HG03378 (cell line): ENCODE measurements around the gene TTLL5.

ENCODE experiments used
- ATAC-seq: cut with Tn5 transposase; IDR thresholded peaks from one replicate; pipeline ENCODE4 v1.9.1; 2021; ENCODE audit warnings: mild to moderate bottlenecking, moderate library complexity; ENCODE audit not compliant: unreplicated experiment

TTLL5 gene

GRCh38 chr14:75860561-75861160, 199.6 kb downstream of the TTLL5 start:
- no peak for ATAC-seq

DNA sequence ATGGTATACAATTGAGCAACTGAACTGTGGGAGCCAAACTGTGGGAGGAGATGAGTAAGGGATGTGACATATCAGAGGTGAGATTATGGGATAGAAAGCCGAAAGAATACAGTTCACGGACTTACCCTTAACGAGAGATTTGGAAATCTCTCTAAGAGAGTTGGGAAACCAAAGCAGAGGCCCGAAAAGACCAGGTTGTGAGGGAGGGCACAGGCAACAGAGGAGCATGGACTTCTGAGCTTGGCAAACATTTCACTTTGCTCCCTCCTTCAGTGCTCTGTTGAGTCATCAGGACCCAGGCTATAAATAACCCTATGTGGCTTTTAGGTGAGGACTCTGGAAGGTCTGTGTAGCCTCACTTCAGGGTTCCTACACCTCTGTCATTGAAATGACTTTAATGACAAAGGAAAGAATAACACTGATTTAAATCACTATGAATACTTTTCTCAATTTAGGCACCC, 200.1 kb downstream of the TTLL5 start:
- no peak for ATAC-seq

- ATAC-seq = no peak
Observed at GRCh38 chr14:75863221-75863620, 202.2 kb downstream of the TTLL5 start.

DNA sequence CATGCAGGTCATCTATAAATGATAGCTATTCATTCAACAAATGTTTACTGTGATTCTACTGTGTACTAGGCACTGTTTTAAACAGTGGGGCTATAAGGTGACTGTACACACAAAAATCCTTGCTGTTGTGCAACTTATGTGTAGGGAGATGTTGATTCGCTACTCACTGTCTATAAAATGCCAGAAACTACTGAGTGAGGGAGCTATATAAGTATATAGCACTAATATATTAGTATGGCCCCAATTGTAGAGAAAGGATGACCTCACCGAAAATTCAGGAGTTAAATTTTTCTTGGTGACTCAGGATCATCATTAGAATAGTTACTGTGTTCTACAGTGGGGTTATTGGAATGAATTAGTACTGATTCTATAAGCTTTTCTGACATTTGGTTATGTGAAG, 203.3 kb downstream of the TTLL5 start:
- no peak for ATAC-seq

DNA sequence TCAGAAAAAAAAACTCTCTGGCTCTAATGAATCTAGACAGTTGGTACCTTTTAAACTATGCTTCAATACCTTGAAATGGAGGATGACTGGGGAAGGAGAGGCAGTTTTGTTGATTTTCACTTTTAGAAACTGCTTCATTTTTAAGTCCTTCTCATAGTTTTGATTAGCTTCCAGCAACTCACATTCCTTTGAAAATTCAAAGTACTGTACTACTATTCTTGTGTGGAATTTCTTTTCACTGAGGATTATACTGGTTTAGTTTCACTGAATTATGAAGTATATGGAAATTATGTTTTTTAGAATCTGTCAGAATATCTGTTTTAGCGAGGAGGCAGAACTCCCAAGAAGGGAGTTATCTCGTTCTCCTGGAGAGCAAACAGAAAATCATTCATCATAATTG, 204.5 kb downstream of the TTLL5 start:
- ATAC-seq = no peak

DNA sequence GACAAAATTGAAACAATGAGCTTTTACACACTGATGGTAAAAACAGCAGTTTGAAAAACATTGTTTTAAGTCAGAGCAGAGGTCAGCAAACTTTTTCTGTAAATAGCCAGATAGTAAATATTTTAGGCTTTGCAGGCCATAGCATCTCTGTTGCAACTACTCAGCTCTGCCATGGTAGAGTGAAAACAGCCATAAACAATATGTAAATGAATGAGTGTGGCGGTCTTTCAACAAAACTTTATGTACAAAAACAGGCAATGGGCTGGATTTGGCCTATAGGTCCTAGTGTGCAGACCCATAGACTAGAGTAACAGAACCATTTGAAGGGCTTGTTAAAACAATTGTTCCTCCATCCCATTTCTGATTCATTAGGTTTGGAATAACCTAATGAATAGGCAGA, 205.9 kb downstream of the TTLL5 start:
- no peak for ATAC-seq

- ATAC-seq = no peak
Observed at GRCh38 chr14:75871181-75871880, 210.3 kb downstream of the TTLL5 start.

DNA sequence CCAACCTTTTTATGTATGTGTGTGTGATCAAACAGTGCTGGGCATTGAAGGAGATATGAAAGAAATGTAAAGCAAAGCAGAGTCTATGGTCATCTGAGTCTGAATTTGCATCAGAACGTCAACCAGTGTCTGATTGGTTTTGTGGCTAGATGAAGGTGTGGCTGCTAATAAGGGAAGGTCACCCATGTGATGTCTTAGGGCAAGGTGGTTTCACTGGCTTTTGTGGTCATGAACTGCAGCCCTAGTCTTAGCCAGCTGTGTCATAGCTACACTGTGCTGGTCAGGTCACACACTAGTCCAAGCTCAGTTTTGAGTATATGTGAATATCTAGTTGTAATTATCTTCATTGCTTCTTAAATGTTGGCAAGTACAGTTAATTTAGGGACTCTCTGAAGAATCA, 214.9 kb downstream of the TTLL5 start:
- peak; percentile 96 for ATAC-seq

DNA sequence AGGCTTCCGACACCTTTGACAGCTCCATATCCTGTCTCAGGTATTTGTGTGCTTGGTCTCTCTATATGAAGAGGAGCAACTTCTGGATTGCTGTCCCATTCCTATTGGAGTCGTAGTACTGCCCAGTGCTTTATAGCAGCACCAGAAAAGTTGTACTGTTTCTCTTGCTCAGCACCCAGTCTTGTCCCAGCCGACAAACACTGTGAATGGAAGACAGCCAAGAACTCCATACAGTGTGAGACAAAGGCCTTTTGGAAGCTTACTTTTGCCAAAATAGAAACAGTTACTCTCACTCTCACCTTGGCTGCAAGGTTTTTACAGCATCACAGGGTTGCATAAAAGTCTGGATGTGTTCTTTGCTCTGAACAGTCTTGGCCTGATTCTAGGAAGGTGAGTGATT, 215.5 kb downstream of the TTLL5 start:
- ATAC-seq = no peak

GRCh38 chr14:75877292-75877691, 216.2 kb downstream of the TTLL5 start:
- no peak for ATAC-seq

DNA sequence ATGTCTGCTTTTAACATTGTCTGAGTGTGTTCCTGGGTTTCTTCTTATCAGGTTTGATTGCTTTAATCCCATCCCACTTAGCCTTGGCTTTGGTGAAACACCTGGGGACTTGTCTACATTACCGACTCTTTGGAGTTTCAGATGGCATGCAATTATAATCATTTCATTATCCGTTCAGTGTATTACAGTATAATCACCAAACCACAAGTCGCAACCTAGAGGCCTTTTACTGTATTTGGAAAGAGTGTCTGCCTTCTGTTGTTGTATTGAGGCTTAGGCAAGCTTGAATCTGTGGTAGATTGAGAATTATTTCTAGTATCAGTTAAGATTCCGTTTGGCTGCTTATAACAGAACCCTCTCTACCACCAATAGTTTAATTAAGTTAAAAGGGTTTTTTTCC, 216.8 kb downstream of the TTLL5 start:
- no peak for ATAC-seq

GRCh38 chr14:75879031-75879430, 218.0 kb downstream of the TTLL5 start:
- no peak for ATAC-seq

- no peak for ATAC-seq
Observed at GRCh38 chr14:75880512-75880911, 219.5 kb downstream of the TTLL5 start.

DNA sequence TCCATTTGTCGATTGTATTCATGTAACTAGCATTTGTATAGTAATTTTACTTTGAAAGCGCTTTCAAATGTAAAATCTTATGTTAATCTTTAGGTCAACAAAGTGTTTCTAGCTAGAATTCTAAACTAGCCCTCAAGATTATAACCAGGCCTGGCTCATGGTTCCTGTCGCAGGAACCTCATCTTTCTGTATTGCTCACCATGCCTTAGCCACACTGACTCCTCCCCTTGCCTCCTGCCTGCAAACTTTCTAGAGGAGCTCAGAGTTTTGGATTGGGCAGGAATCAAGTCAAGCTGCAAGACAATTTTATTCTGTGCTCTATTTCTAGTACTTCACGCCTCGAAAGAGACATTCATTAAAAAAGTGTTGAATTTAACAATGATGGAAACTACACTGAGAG, 220.9 kb downstream of the TTLL5 start:
- ATAC-seq = no peak

DNA sequence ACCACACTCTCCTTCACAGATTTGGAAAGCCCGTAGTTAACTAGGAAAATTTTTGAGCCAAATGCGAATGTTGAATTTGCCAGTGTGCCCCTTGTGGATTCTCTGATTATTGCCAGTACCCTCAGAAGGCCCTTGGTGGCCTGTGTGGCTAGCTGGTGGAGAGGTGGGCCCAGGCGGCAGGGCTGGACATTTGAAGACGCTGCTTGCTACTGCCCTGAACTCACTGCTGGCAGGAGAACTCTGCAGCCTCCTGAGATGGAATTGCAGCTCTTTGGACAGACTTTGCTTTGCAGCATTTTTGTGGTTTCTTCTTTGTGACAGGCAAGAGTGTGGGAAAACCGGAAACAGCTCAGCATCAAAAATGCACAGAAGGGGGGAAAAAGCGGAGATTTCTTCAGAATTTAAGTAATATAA, 223.2 kb downstream of the TTLL5 start:
- ATAC-seq = no peak

DNA sequence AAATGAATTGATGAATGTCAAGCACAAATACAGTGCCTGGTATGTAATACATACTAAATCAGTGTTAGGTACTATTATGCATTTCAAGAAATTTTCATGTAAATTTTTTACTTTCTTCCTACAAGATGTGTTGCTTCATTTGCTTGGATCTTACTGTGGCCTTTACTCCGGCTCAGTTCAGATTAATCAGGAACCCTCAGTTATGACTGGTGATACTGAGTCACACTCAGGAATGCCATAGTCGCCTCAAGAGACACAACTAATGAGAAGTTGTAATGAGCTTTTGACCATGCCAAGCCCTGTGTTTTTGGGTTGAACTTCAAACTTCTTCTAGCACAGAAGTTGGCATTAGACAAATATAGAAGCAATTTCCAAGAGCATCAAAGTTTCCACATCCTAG, 224.8 kb downstream of the TTLL5 start:
- ATAC-seq = no peak

DNA sequence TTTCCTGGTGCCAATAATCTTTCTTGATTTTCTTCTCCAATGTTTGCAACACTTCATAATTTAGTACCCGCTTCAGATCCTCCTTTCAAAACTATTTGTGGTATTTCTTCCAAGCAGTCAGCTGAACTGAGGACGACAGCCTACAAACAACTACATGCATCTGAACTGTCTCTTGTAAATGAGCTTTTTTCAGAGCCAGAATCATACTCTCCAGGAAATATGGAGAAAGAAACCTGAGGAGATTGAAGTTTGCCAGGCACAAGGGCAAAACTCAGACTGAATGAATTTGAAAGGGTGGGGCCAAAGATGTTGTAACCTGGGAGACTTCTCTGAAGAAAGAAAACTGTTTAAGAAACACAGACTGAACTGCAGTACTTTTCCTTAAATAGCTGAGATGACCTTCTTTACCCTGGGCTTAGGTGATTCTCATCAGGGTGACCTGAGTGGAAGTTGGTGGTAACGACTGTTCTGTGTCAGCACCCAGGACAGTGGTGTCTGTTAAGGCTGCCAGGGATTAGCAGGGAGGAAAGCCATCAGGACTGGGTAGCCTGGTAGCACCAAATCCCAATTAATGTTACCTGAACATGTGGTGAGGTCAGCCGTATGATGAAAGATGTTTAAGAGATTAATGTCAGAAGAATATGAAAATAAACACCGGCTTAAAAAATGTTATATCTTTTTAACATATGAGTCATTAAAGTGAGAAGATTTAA, 225.7 kb downstream of the TTLL5 start:
- ATAC-seq = no peak

DNA sequence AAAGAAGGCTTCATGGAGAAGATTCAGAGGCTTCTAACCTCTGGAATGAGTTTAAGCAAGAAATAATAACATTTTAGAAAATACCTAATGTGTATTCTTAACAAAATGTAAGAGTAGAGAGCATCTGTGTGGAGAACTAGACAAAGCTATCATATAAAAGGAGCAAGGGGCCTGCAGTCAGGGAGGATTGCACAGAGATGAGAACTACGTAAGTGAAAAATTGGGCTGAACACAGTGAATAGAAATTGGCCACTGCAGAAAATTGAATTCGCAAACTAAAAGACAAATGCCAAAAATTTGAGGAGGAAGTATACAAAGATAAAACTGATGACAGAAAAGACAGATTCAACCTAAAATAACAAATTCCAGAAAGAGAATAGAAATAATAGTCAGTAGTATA, 227.9 kb downstream of the TTLL5 start:
- no peak for ATAC-seq

DNA sequence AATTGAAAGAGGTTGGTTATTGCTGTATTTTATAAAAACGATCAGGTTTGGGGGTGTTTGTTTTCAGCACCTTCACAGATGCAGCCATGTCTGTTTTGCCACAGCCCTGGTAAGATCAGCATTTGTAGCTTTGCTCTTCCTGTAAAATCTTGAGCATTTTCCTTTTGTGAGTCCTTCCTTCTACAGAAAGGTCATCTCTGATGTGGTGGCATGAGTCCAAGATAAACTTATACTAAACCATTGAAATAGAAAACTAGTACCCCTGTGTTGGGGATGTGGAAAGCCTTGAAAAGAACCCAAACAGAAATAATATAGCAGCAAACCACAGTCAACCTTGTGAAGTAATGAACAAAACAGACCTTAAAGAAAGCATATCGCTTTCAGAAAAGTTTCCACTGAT, 235.3 kb downstream of the TTLL5 start:
- ATAC-seq = no peak

DNA sequence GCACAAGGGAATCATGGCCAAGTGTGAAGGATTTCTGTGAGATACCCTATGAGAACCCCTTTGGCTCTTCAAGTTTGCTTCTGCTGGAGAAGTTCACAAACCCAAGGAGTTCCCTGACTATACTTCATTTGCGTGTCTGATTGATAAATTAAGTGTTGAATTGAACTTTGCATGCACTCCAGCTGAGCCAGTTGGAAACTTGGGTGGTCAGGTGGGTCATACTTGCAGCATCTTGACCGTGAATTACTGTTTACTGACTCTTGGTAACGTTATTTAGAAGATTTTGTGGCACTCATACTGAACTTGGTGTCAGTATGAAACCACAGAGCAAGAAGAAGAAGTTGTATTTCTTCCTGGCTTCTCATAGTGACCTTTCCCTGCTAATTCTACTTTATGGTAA, 243.3 kb downstream of the TTLL5 start:
- no peak for ATAC-seq

DNA sequence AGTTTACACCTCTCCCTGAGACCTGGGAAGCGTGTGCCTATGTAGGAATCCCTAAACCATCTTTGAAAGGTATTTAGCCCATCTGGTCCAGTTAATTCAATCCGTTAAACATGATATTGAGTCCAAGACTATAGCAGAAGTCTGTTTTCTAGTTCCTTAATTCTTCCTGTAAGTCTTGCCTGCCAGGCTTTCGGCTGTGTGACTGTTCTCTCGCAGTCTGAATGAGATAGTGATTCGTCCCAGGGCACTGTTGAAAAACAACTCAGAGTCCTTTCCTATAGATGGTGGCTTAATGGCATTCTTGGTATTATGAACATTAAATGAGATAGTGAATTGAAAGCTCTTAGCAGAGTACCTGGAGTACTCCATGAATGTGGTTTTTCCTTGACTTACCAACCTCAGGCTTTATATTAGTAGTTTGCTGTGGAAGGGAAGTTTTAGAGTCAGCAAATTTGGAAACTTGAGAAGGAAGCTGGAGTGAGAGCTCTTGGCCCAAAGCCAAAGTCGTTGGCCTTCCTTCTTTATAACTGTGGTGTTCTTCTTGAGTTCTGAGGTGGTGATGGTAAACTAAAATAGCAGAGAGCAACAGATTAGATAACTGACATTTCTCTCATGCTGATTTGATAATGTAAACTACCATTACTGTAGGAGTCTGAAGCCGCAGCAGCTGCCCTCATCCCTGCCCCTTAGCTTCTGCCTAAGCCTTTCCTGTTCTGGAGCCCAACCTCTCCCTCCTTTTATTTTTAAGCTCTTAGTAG, 244.3 kb downstream of the TTLL5 start:
- ATAC-seq = no peak
